Spleen (tissue), 13 donors: ENCODE data around the gene DUXA. TPM values are rescaled to one million over a fixed set of nuclear protein-coding genes. Genes with fewer than 3 reads are reported as not detected.
"Not testable (repeated sequence)": the region's sequence is repeated elsewhere in the genome, so short reads cannot be mapped to it uniquely, and the experiment has no call there.

Source experiments
- DNase-seq: peaks from one replicate; pipeline ENCODE4 v3.0.0-alpha.2; 2020
- H3K27ac ChIP-seq, 8 donors: fragments of 200-600 bp; sonication (generic) in 7 of 8; 1 replicate in 4 of 8; 2 replicates in 4 of 8; pipeline versions ENCODE4 v1.5.0 to v1.8.0; 2016 to 2021; ENCODE audit warnings: inconsistent platforms in 4 of 8, mild to moderate bottlenecking in 4 of 8, moderate library complexity in 1 of 8
- H3K27me3 ChIP-seq, 7 donors: fragments of 200-600 bp; sonication (generic) in 6 of 7; replicated peaks in 1 of 7; 1 replicate in 4 of 7; 2 replicates in 3 of 7; pipeline versions ENCODE4 v1.5.0 to v1.8.0; 2016 to 2021; ENCODE audit warnings: inconsistent platforms in 3 of 7, mild to moderate bottlenecking in 1 of 7
- H3K36me3 ChIP-seq, 6 donors: fragments of 200-600 bp; sonication (generic) in 5 of 6; 1 replicate in 4 of 6; 2 replicates in 2 of 6; pipeline versions ENCODE4 v1.5.0 to v1.8.0; 2016 to 2021; ENCODE audit warnings: inconsistent platforms in 2 of 6
- H3K4me1 ChIP-seq, 6 donors: fragments of 200-600 bp; sonication (generic) in 5 of 6; 1 replicate in 3 of 6; 2 replicates in 3 of 6; pipeline versions ENCODE4 v1.5.0 to v1.8.0; 2016 to 2021; ENCODE audit warnings: inconsistent platforms in 3 of 6
- H3K4me3 ChIP-seq, 8 donors: fragments of 200-600 bp; sonication (generic) in 7 of 8; 1 replicate in 4 of 8; 2 replicates in 4 of 8; pipeline versions ENCODE4 v1.5.0 to v1.8.0; 2016 to 2021; ENCODE audit warnings: inconsistent platforms in 4 of 8, mild to moderate bottlenecking in 4 of 8, moderate library complexity in 2 of 8
- H3K9me3 ChIP-seq, 8 donors: fragments of 200-600 bp; sonication (generic) in 7 of 8; 1 replicate in 4 of 8; 2 replicates in 4 of 8; pipeline versions ENCODE4 v1.5.0 to v1.8.0; 2016 to 2021; ENCODE audit warnings: inconsistent platforms in 4 of 8
- CTCF ChIP-seq, 11 experiments: fragments of 200-600 bp in 7 of 11; fragments of 450-650 bp in 4 of 11; sonication (generic) in 4 of 11; IDR thresholded peaks in 8 of 11; conservative IDR thresholded peaks in 3 of 11; 1 replicate in 7 of 11; 2 replicates in 4 of 11; pipeline versions ENCODE4 v1.4.0 to v1.8.0; 2016 to 2021; ENCODE audit warnings: antibody characterized with exemption in 11 of 11, inconsistent platforms in 4 of 11, mild to moderate bottlenecking in 1 of 11
- POLR2A ChIP-seq, 3 donors: fragments of 450-650 bp; IDR thresholded peaks; one replicate each; pipeline ENCODE4 v1.5.1; 2017; ENCODE audit warnings: antibody characterized with exemption in 3 of 3, mild to moderate bottlenecking in 1 of 3
- POLR2AphosphoS5 ChIP-seq, 3 donors: sonication (generic); formaldehyde crosslinking; IDR thresholded peaks; one replicate each; pipeline ENCODE4 v1.5.1; 2017; ENCODE audit warnings: antibody characterized with exemption in 3 of 3
- WGBS, 5 donors: extraction: QIAGEN DNeasy Blood & Tissue Kit in 3 of 5; methylation state at CpG; one replicate each; pipeline versions ENCODE4 v1.1.5 to v1.1.7; 2013 to 2018; 5-methylcytosine and 5-hydroxymethylcytosine counted together
- intact Hi-C: fragments of 100-400 bp; cut with DNase I; formaldehyde crosslinking; loops from one replicate; pipeline ENCODE4 v1.15.0; 2023; ENCODE audit warnings: low total_unique reads
- long read RNA-seq, 2 donors: transcript quantifications; one replicate each; lab custom pipeline, GENCODE V29; 2026
- polyA plus RNA-seq, 3 donors: library from polyadenylated mRNA; stranded (reverse); fragments of 200-250 nt; gene quantifications; one replicate each; pipeline ENCODE4 v1.2.1, GENCODE V29; 2013
- total RNA-seq, 7 donors: library from RNA; depleted of rRNA in 3 of 7; stranded (reverse); fragments of >200 nt in 3 of 7; fragmentation: NEBNext Ultra II Directional in 4 of 7; extraction: Animal tissue kit (Norgen Biotek cat#: 25700) in 4 of 7; gene quantifications; one replicate each; pipeline versions ENCODE4 v1.1.0 to v1.2.1, GENCODE V29; 2016 to 2021
- donor health status: healthy with polysubstance abuse.
- donor health status: DM: no; HTN: no; CAD: no; lungs with moderate emphysema.
- donor health status: DM: no; HTN: no; CAD: no.
- donor health status: Bipolar disorder and iron deficiency.
- donor health status: healthy.
- donor health status: DM: no; HTN: no; CAD: no.
- donor health status: DM: yes; HTN: yes; CAD: no.

Gene DUXA
- total RNA-seq, result not detected
- polyA plus RNA-seq, result not detected
- long read RNA-seq, donor 1, result 0 reads
- long read RNA-seq, donor 2, result 0 reads

DNA sequence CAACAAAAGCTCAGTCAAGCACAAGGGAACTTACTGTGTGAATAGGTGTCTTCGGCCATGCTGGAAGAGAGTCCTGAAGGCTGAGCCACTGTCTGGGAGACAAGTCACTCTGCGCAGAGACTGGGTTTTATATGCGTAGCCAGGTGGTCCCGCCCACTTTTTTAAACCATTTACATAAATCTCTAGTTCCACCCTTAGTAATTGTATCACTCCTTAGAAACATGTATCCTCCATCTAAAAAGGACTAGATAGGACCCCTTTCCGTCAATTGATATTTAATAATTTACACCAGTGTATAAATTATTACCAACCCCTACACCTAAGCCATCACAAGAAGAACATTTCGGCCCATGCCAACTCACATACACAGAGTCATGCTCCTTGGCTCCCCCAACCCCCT lies at the start of gene DUXA:
TSS of gene DUXA (minus strand) at position 101 of the 400 bp plus-strand sequence. CDS start at position 59, 42 bp downstream.
- no peak for TF ChIP-seq POLR2A (IDR thresholded peaks at IDR 0.05)
- DNase-seq, result no peak
- intact Hi-C loops, result no loop called here
- Histone ChIP-seq H3K4me3 (no peak within 1 kb of the TSS), H3K36me3 (no peaks in the 10 kb centered on the region), H3K9me3 (peaks cover 0 to 20% (median under 1%) of the 10 kb centered on the region in 8 donors), H3K27ac (no peak within 1 kb of the TSS), H3K27me3 (no peaks in the 10 kb centered on the region), H3K4me1 (peaks cover 0 to 8% (median 2%) of the 10 kb centered on the region in 6 donors)
- 84 to 88% (median 88%) methylated on average over 6 of the region's 6 CpGs for WGBS, 5 donors

DNA sequence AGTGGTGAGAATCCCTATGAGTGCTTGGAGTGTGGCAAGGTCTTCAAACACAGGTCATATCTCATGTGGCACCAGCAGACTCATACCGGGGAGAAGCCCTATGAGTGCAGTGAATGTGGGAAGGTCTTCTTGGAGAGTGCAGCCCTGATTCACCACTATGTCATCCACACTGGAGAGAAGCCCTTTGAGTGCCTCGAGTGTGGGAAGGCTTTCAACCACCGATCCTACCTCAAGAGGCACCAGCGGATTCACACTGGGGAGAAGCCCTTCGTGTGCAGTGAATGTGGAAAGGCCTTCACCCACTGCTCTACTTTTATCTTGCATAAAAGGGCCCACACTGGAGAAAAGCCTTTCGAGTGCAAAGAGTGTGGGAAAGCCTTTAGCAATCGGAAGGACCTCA lies 44.8 kb upstream of the DUXA start:
- DNase-seq, result no peak
- Histone ChIP-seq H3K27ac (no peak overlapping the region), H3K27me3 (no peaks in the 10 kb centered on the region), H3K4me3 (no peak overlapping the region), H3K4me1 (no peaks in the 10 kb centered on the region), H3K9me3 (peaks cover 0 to 60% (median 27%) of the 10 kb centered on the region in 8 donors), H3K36me3 (peaks cover 0 to 97% (median 65%) of the 10 kb centered on the region in 6 donors)
- intact Hi-C loops, result no loop called here
- TF ChIP-seq POLR2AphosphoS5 (IDR thresholded peaks at IDR 0.05), result no peak
- TF ChIP-seq CTCF (IDR thresholded peaks at IDR 0.05 in 8 of 11, conservative IDR thresholded peaks at IDR 0.05 in 3 of 11), result no peak
- TF ChIP-seq POLR2A (IDR thresholded peaks at IDR 0.05), result no peak
- 94 to 97% (median 94%) methylated on average over 7 of the region's 7 CpGs for WGBS, 5 donors

DNA sequence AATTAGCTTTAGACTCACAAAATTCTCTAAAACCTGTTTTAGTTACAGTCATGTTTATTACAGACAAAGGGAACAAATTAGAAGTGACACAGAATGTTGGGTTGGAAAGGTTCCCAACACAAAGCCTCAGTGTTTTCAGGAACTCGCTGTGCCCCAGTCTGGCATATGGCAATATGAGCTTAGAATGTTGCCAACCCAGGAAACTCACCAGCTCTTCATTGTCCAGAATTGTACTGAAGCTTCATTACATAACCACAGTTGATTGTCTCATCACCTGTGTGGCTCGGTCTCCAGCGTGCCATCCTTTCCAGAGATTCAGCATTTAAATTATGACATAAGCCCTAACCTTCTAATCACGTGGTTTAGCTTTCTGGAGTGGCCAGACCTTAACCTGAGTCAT lies 43.1 kb upstream of the DUXA start:
- intact Hi-C loops, result no loop called here
- no peaks in the 10 kb centered on the region for H3K4me1 ChIP-seq
- H3K9me3 ChIP-seq, result peaks cover 0 to 49% (median 27%) of the 10 kb centered on the region in 8 donors
- no peak for TF ChIP-seq POLR2A (IDR thresholded peaks at IDR 0.05)
- no peak for TF ChIP-seq CTCF (IDR thresholded peaks at IDR 0.05 in 8 of 11, conservative IDR thresholded peaks at IDR 0.05 in 3 of 11)
- TF ChIP-seq POLR2AphosphoS5 (IDR thresholded peaks at IDR 0.05), result no peak
- no peaks in the 10 kb centered on the region for H3K27me3 ChIP-seq
- no peak overlapping the region for H3K4me3 ChIP-seq
- H3K36me3 ChIP-seq, result peaks cover 0 to 97% (median 72%) of the 10 kb centered on the region in 6 donors
- no peak for DNase-seq
- 81 to 92% (median 83%) methylated on average over 4 of the region's 4 CpGs for WGBS, 5 donors
- H3K27ac ChIP-seq, result peak overlapping the region in 1 of 8 donors; percentile 37

DNA sequence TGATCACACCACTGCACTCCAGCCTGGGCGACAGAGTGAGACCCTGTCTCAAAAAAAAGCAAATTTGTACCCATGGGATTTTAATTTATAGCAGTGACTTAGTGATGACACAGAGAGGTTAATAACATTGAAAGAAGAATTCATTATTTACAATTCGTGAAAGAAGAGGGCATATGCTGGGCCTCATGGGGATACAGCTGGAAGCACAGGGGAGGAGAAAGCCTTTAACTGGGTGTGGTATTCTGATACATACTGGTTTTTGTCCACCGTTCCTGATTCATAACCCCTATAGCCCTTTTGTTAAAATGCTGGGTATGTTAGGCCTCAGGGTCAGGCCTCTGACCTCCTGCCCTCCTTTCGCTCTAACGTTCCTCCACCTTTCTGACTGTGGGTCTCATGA lies 34.9 kb upstream of the DUXA start:
- Histone ChIP-seq H3K4me3 (no peak overlapping the region), H3K4me1 (peaks cover 0 to 21% (median 0%) of the 10 kb centered on the region in 6 donors), H3K27me3 (no peaks in the 10 kb centered on the region), H3K27ac (no peak overlapping the region), H3K9me3 (peaks cover 0 to 12% (median 0%) of the 10 kb centered on the region in 8 donors), H3K36me3 (peaks cover 3 to 98% (median 58%) of the 10 kb centered on the region in 6 donors)
- intact Hi-C loops, result no loop called here
- TF ChIP-seq POLR2A (IDR thresholded peaks at IDR 0.05), result no peak
- no peak for TF ChIP-seq POLR2AphosphoS5 (IDR thresholded peaks at IDR 0.05)
- TF ChIP-seq CTCF (IDR thresholded peaks at IDR 0.05 in 8 of 11, conservative IDR thresholded peaks at IDR 0.05 in 3 of 11), result no peak
- WGBS, 5 donors, result 89 to 92% (median 90%) methylated on average over 5 of the region's 5 CpGs
- DNase-seq, result no peak

DNA sequence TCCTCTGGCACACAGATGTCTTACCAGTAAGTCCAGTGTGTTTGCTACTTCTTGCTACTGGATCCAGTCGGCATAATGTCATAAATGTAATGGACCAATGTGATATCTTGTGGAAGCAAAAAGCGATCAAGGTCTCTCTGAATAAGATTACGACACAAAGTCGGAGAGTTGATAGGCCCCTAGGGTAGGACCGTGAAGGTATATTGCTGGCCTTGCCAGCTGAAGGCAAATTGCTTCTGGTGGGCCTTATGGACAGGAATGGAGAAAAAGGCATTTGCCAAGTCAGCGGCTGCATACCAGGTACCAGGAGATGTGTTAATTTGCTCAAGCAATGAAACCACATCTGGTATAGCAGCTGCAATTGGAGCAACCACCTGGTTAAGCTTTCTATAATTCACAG lies 30.6 kb upstream of the DUXA start:
- H3K27ac ChIP-seq, H3K27me3 ChIP-seq, DNase-seq, intact Hi-C loops, H3K4me3 ChIP-seq, H3K9me3 ChIP-seq: not testable (repeated sequence)
- peaks cover 3 to 100% (median 70%) of the 10 kb centered on the region in 6 donors for H3K36me3 ChIP-seq
- H3K4me1 ChIP-seq, result peaks cover 6 to 23% (median 12%) of the 10 kb centered on the region in 6 donors
- 95 to 99% (median 96%) methylated on average over 6 of the region's 6 CpGs for WGBS, 5 donors
